K562 (cell line): Measurements from ENCODE around the gene P2RY8. TPM values are rescaled to one million over a fixed set of nuclear protein-coding genes. Genes with fewer than 3 reads are reported as not detected.
A peak's percentile ranks its signal among the peaks of the same experiment; 100 is the strongest.

Source experiments
- ATF1 ChIP-seq, 2 experiments: fragments of 450-650 bp in 1 of 2; IDR thresholded peaks; 2 replicates each; pipeline ENCODE4 v1.6.1; 2016; ENCODE audit warnings: missing compliant biosample characterization in 1 of 2, missing genetic modification characterization in 1 of 2
- CBX5 ChIP-seq: IDR thresholded peaks from 2 replicates; pipeline ENCODE4 v1.6.1; 2014; ENCODE audit warnings: low read depth, borderline replicate concordance
- CGGBP1 ChIP-seq: fragments of 250-450 bp; sonication (Bioruptor Pico); IDR thresholded peaks from 2 replicates; pipeline ENCODE4 v1.9.0; 2021; ENCODE audit warnings: mild to moderate bottlenecking
- DPF2 ChIP-seq: fragments of 450-650 bp; IDR thresholded peaks from 2 replicates; pipeline ENCODE4 v1.6.1; 2016
- FOSL1 ChIP-seq: fragments of 200-800 bp; sonication (Bioruptor generic); conservative IDR thresholded peaks from 2 replicates; pipeline ENCODE4 v1.6.1; 2016; ENCODE audit warnings: missing genetic modification characterization, missing compliant biosample characterization
- FOXA3 ChIP-seq, 2 experiments: fragments of 450-650 bp in 1 of 2; sonication (generic) in 1 of 2; formaldehyde crosslinking; IDR thresholded peaks in 1 of 2; conservative IDR thresholded peaks in 1 of 2; 2 replicates each; pipeline versions ENCODE4 v1.4.0 to v1.8.0; 2020 to 2022; ENCODE audit warnings: mild to moderate bottlenecking in 2 of 2, missing genetic modification reagents in 1 of 2
- FOXK2 ChIP-seq, 2 experiments: fragments of 450-650 bp; IDR thresholded peaks in 1 of 2; conservative IDR thresholded peaks in 1 of 2; 2 replicates each; pipeline ENCODE4 v1.6.1; 2016; ENCODE audit warnings: low read depth in 2 of 2, mild to moderate bottlenecking in 1 of 2
- FUS ChIP-seq: fragments of 200-400 bp; formaldehyde crosslinking; optimal IDR thresholded peaks from 2 replicates; pipeline ENCODE3; 2017; ENCODE audit warnings: low read depth, low read length
- GABPB2 ChIP-seq: fragments of 250-450 bp; sonication (Bioruptor Pico); conservative IDR thresholded peaks from 2 replicates; pipeline ENCODE4 v1.5.1; 2021; ENCODE audit warnings: mild to moderate bottlenecking
- HDAC2 ChIP-seq: fragments of 450-650 bp; IDR thresholded peaks from 2 replicates; pipeline ENCODE4 v1.6.1; 2016; ENCODE audit warnings: mild to moderate bottlenecking
- HEY1 ChIP-seq: fragments of 250-450 bp; sonication (Bioruptor Pico); IDR thresholded peaks from 2 replicates; pipeline ENCODE4 v1.5.0; 2020; ENCODE audit warnings: mild to moderate bottlenecking, moderate library complexity, borderline replicate concordance
- HSF4 ChIP-seq: fragments of 250-450 bp; sonication (Bioruptor Pico); IDR thresholded peaks from 2 replicates; pipeline ENCODE4 v2.1.2; 2022; ENCODE audit warnings: mild to moderate bottlenecking, moderate library complexity, borderline replicate concordance
- KLF16 ChIP-seq: IDR thresholded peaks from 2 replicates; pipeline ENCODE4 v1.6.1; 2016; ENCODE audit warnings: antibody characterized with exemption
- L3MBTL2 ChIP-seq: fragments of 450-650 bp; IDR thresholded peaks from 2 replicates; pipeline ENCODE4 v1.6.1; 2016; ENCODE audit warnings: mild to moderate bottlenecking, moderate library complexity
- LEF1 ChIP-seq: fragments of 450-650 bp; IDR thresholded peaks from 2 replicates; pipeline ENCODE4 v1.6.1; 2016; ENCODE audit warnings: mild to moderate bottlenecking
- MAFK ChIP-seq: IDR thresholded peaks from 2 replicates; pipeline ENCODE4 v1.6.1; 2011; ENCODE audit warnings: low read length, improper control_type of control experiment
- PKNOX1 ChIP-seq: fragments of 450-650 bp; IDR thresholded peaks from 2 replicates; pipeline ENCODE4 v1.6.1; 2016
- POLR2A ChIP-seq: fragments of 450-650 bp; conservative IDR thresholded peaks from 2 replicates; pipeline ENCODE4 v1.6.1; 2016
- PRDM10 ChIP-seq: fragments of 450-650 bp; IDR thresholded peaks from 2 replicates; pipeline ENCODE4 v1.6.1; 2018; ENCODE audit not compliant: partially characterized antibody
- PYGO2 ChIP-seq: fragments of 450-650 bp; IDR thresholded peaks from 2 replicates; pipeline ENCODE4 v1.6.1; 2016; ENCODE audit warnings: mild to moderate bottlenecking, missing genetic modification characterization, moderate library complexity, missing compliant biosample characterization
- SMAD4 ChIP-seq: fragments of 250-450 bp; sonication (Bioruptor Pico); conservative IDR thresholded peaks from 2 replicates; pipeline ENCODE4 v1.8.0; 2021; ENCODE audit warnings: inconsistent platforms, mild to moderate bottlenecking, moderate library complexity
- SMARCE1 ChIP-seq: fragments of 450-650 bp; IDR thresholded peaks from 2 replicates; pipeline ENCODE4 v1.7.1; 2016; ENCODE audit warnings: mild to moderate bottlenecking
- SOX6 ChIP-seq: fragments of 450-650 bp; IDR thresholded peaks from 2 replicates; pipeline ENCODE4 v1.6.1; 2014; ENCODE audit warnings: mild to moderate bottlenecking
- SREBF1 ChIP-seq: fragments of 150-350 bp; IDR thresholded peaks from 2 replicates; pipeline ENCODE4 v1.6.1; 2014; ENCODE audit warnings: antibody characterized with exemption, low read depth, low read length, borderline replicate concordance
- ZNF408 ChIP-seq: fragments of 250-450 bp; sonication (Bioruptor Pico); IDR thresholded peaks from 2 replicates; pipeline ENCODE4 v1.4.0; 2020; ENCODE audit warnings: low read depth, mild to moderate bottlenecking, moderate library complexity
- ZNF551 ChIP-seq: fragments of 250-450 bp; sonication (Bioruptor Pico); IDR thresholded peaks from 2 replicates; pipeline ENCODE4 v1.5.0; 2021; ENCODE audit warnings: mild to moderate bottlenecking, moderate library complexity
- ZNF77 ChIP-seq: fragments of 250-450 bp; sonication (Bioruptor Pico); IDR thresholded peaks from 2 replicates; pipeline ENCODE4 v1.5.0; 2020
- polyA plus RNA-seq, 8 experiments: library from polyadenylated mRNA; depleted of rRNA in 4 of 8; stranded (reverse) in 5 of 8; unstranded in 3 of 8; fragments of >200 nt; fragmentation: Nextera tagmentation in 2 of 8; fragmentation: Illumina TruSeq in 1 of 8; extraction: Ambion mirVana in 2 of 8; extraction: Trizol in 1 of 8; gene quantifications; 2 replicates each; pipeline versions ENCODE4 v1.2.1 to v1.2.3, GENCODE V29; 2011 to 2014; ENCODE audit warnings: inconsistent platforms in 1 of 8, missing spikeins in 1 of 8
- total RNA-seq, 7 experiments: library from RNA; depleted of rRNA in 6 of 7; stranded (reverse); fragments of >200 nt in 6 of 7; fragmentation: Illumina TruSeq in 2 of 7; extraction: Trizol in 2 of 7; gene quantifications; 2 replicates each; pipeline versions ENCODE4 v1.2.1 to v1.2.3, GENCODE V29; 2011 to 2021; ENCODE audit warnings: low replicate concordance in 1 of 7

The P2RY8 gene
- total and polyA plus RNA-seq, 9 of the 15 experiments (the other 6 are each of a cell fraction or from before 2014, with no cell fraction given), result 0.04 to 0.69 (median 0.08) TPM; not detected in 3

- TF ChIP-seq SOX6, result 0 out of 2 replicates have a peak, but pooled peaks have one; percentile 13
- peak; percentile 52; the same call in 1 of the 2 replicates for TF ChIP-seq SMARCE1
- 0 out of 2 replicates have a peak, but pooled peaks have one; percentile 44 for TF ChIP-seq HDAC2
- peak in 1 of 2 experiments; percentile 23; a peak in 1 of 4 replicates for TF ChIP-seq FOXK2 (conservative IDR thresholded peaks at IDR 0.05 in 1 of 2, IDR thresholded peaks at IDR 0.05 in 1 of 2; ENCODE audit: low read depth in 2 of 2)
- no peak for TF ChIP-seq CBX5
- TF ChIP-seq SREBF1, result no peak
- TF ChIP-seq GABPB2 (CRISPR knock-in tag), result no peak
- 0 out of 2 replicates have a peak, but pooled peaks have one; percentile 43 for TF ChIP-seq DPF2
- no peak for TF ChIP-seq CGGBP1 (CRISPR knock-in tag)
- peak; percentile 94 for TF ChIP-seq FOSL1 (tag)
- TF ChIP-seq ZNF551 (CRISPR knock-in tag), result no peak
- TF ChIP-seq LEF1, result peak; percentile 10; the same call in 1 of the 2 replicates
- 0 out of 2 replicates have a peak, but pooled peaks have one; percentile 29 for TF ChIP-seq SMAD4 (CRISPR knock-in tag)
- TF ChIP-seq FUS, result no peak
- TF ChIP-seq ZNF77 (CRISPR knock-in tag), result no peak
- TF ChIP-seq POLR2A, result no peak
- TF ChIP-seq PRDM10, result peak; percentile 74
- TF ChIP-seq HEY1 (CRISPR knock-in tag), result no peak
- peak in 1 of 2 experiments; percentile 66; a peak in 2 of 4 replicates for TF ChIP-seq FOXA3 (CRISPR knock-in tag; conservative IDR thresholded peaks at IDR 0.05 in 1 of 2, IDR thresholded peaks at IDR 0.05 in 1 of 2)
- peak; percentile 27; the same call in 1 of the 2 replicates for TF ChIP-seq PKNOX1
- no peak for TF ChIP-seq KLF16
- 0 out of 2 replicates have a peak, but pooled peaks have one; percentile 36 for TF ChIP-seq L3MBTL2
- no peak for TF ChIP-seq HSF4
- no peak for TF ChIP-seq PYGO2
- TF ChIP-seq MAFK, result peak; percentile 11; the same call in 1 of the 2 replicates
- TF ChIP-seq ATF1 (CRISPR knock-in tag; IDR thresholded peaks at IDR 0.05), result no peak
- peak; percentile 36; the same call in 1 of the 2 replicates for TF ChIP-seq ATF1 (tag; IDR thresholded peaks at IDR 0.05)
- no peak for TF ChIP-seq ZNF408 (CRISPR knock-in tag)
Observed at GRCh38 chrX:1462596-1463251, 74.3 kb downstream of the P2RY8 start (continued).
